Endothelial cell of umbilical vein (primary cell): ENCODE results near the gene CROCC2. TPM values are rescaled to one million over a fixed set of nuclear protein-coding genes. Genes with fewer than 3 reads are reported as not detected.

Experiments used
- BruUV-seq: library from RNA; stranded (reverse); fragments of 400-500 nt; replicated peaks from 2 replicates; lab custom pipeline; 2021; lab: Mats Ljungman, UMichigan
- CTCF ChIA-PET: fragments of 300-600, 350-600 bp; sonication (Branson Sonifier 250); formaldehyde crosslinking; loops from one replicate; lab custom pipeline; 2021; ENCODE audit warnings: antibody characterized with exemption, inconsistent platforms; lab: Charles Lee
- POLR2A ChIA-PET: fragments of 300-600, 350-600 bp; sonication (Branson Sonifier 250); formaldehyde crosslinking; loops from one replicate; lab custom pipeline; 2021; ENCODE audit warnings: antibody characterized with exemption, inconsistent platforms; lab: Charles Lee
- DNase-seq: peaks from one replicate; pipeline ENCODE4 v3.0.0-alpha.2; 2011; ENCODE audit warnings: low read depth, low spot score
- FAIRE-seq: peaks from 2 replicates; lab custom pipeline; 2011; peaks lifted over from hg19 to GRCh38; lab: Jason Lieb, UNC
- H2AFZ ChIP-seq: 2 replicates; pipeline ENCODE4 v1.6.0; 2012; ENCODE audit warnings: low read depth, low read length, control low read depth, inconsistent platforms
- H3K27ac ChIP-seq: 2 replicates; pipeline ENCODE4 v1.5.1; 2011; ENCODE audit warnings: low read depth, mild to moderate bottlenecking, control low read depth, low read length, moderate library complexity; ENCODE audit not compliant: insufficient read depth
- H3K27me3 ChIP-seq, 2 experiments: 2 replicates each; pipeline versions ENCODE4 v1.6.0 to v1.6.1; 2011; ENCODE audit warnings: low read length in 2 of 2, mixed read lengths in 1 of 2; ENCODE audit not compliant: control insufficient read depth in 2 of 2, insufficient read depth in 2 of 2
- H3K36me3 ChIP-seq, 2 experiments: 2 replicates in 1 of 2; 3 replicates in 1 of 2; pipeline ENCODE4 v1.5.1; 2011; ENCODE audit warnings: low read length in 2 of 2, mild to moderate bottlenecking in 1 of 2, moderate library complexity in 1 of 2; ENCODE audit not compliant: control insufficient read depth in 2 of 2, insufficient read depth in 2 of 2; ENCODE audit errors: extremely low read depth in 1 of 2
- H3K4me1 ChIP-seq: 3 replicates; pipeline ENCODE4 v1.5.1; 2011; ENCODE audit warnings: mild to moderate bottlenecking, low read length; ENCODE audit not compliant: control insufficient read depth, insufficient read depth; ENCODE audit errors: extremely low read depth
- H3K4me2 ChIP-seq: 2 replicates; pipeline ENCODE4 v1.6.1; 2011; ENCODE audit warnings: low read length, control low read depth, mixed read lengths; ENCODE audit not compliant: insufficient read depth
- H3K4me3 ChIP-seq, 3 experiments: fragments of 200-600 bp in 1 of 3; sonication (generic), shearing (Covaris generic) in 1 of 3; replicated peaks in 1 of 3; 2 replicates each; pipeline ENCODE4 v1.5.1; 2011 to 2016; ENCODE audit warnings: control low read depth in 3 of 3, low read length in 3 of 3, mild to moderate bottlenecking in 2 of 3, inconsistent platforms in 1 of 3, low read depth in 1 of 3, moderate library complexity in 1 of 3; ENCODE audit not compliant: insufficient read depth in 1 of 3
- H3K79me2 ChIP-seq: 2 replicates; pipeline ENCODE4 v1.6.0; 2012; ENCODE audit warnings: low read length, inconsistent platforms; ENCODE audit not compliant: control insufficient read depth, insufficient read depth
- H3K9ac ChIP-seq: replicated peaks from 2 replicates; pipeline ENCODE3; 2011; ENCODE audit warnings: low read length, control low read depth; ENCODE audit not compliant: insufficient read depth; ENCODE audit errors: extremely low read depth
- H3K9me1 ChIP-seq: replicated peaks from 3 replicates; pipeline ENCODE4 v1.6.0; 2011; ENCODE audit warnings: mild to moderate bottlenecking, low read length; ENCODE audit not compliant: control insufficient read depth, insufficient read depth; ENCODE audit errors: extremely low read depth
- H3K9me3 ChIP-seq: replicated peaks from 2 replicates; pipeline ENCODE4 v1.5.1; 2012; ENCODE audit warnings: low read length, inconsistent platforms; ENCODE audit not compliant: control insufficient read depth, insufficient read depth
- H4K20me1 ChIP-seq: replicated peaks from 2 replicates; pipeline ENCODE3; 2011; ENCODE audit warnings: mild to moderate bottlenecking, low read length; ENCODE audit not compliant: control insufficient read depth, insufficient read depth; ENCODE audit errors: extremely low read depth
- FOS ChIP-seq: IDR thresholded peaks from 2 replicates; pipeline ENCODE4 v1.6.1; 2011; ENCODE audit warnings: mild to moderate bottlenecking, low read length, moderate library complexity, borderline replicate concordance; ENCODE audit not compliant: insufficient read depth
- GATA2 ChIP-seq: IDR thresholded peaks from 2 replicates; pipeline ENCODE4 v1.7.0; 2011; ENCODE audit warnings: low read depth, mild to moderate bottlenecking, moderate library complexity, mixed read lengths, low read length; ENCODE audit not compliant: insufficient read length, insufficient read depth
- JUN ChIP-seq: IDR thresholded peaks from 2 replicates; pipeline ENCODE4 v1.6.1; 2011; ENCODE audit warnings: borderline replicate concordance, low read depth; ENCODE audit not compliant: insufficient read length, insufficient read depth
- POLR2A ChIP-seq: IDR thresholded peaks from 2 replicates; pipeline ENCODE4 v1.6.1; 2012; ENCODE audit warnings: low read depth, mild to moderate bottlenecking, control low read depth, low read length
- POLR2AphosphoS5 ChIP-seq: IDR thresholded peaks from 2 replicates; pipeline ENCODE4 v1.6.1; 2012; ENCODE audit warnings: low read depth, mild to moderate bottlenecking, control low read depth, low read length, moderate library complexity; ENCODE audit not compliant: insufficient read depth
- dilution Hi-C: fragments of 300-500 bp; cut with MboI; formaldehyde crosslinking; loops from one replicate; pipeline ENCODE4 v1.15.0; 2019; ENCODE audit warnings: low sequenced_read_pairs; ENCODE audit not compliant: extremely low pct_ligation_motif_present
- intact Hi-C: fragments of 100-400 bp; cut with micrococcal nuclease; formaldehyde crosslinking; loops from one replicate; pipeline ENCODE4 v1.10.0; 2022
- polyA plus RNA-seq, 4 experiments: library from polyadenylated mRNA; depleted of rRNA in 3 of 4; stranded (reverse) in 3 of 4; unstranded in 1 of 4; fragments of >200 nt; gene quantifications; 2 replicates each; pipeline versions ENCODE4 v1.2.1 to v1.2.3, GENCODE V29; 2011 to 2012; ENCODE audit warnings: missing spikeins in 1 of 4
- total RNA-seq: library from RNA; stranded (reverse); gene quantifications from 2 replicates; pipeline ENCODE4 v1.2.3, GENCODE V29; 2021
- TF ChIP-seq, protein P1 (sequence below): IDR thresholded peaks from 2 replicates; pipeline ENCODE4 v1.6.1; 2011; ENCODE audit not compliant: insufficient read depth, insufficient read length

The CROCC2 gene
- total and polyA plus RNA-seq, 2 donors (not counting 3 experiments of a cell fraction or from before 2014, with no cell fraction given) = not detected

DNA sequence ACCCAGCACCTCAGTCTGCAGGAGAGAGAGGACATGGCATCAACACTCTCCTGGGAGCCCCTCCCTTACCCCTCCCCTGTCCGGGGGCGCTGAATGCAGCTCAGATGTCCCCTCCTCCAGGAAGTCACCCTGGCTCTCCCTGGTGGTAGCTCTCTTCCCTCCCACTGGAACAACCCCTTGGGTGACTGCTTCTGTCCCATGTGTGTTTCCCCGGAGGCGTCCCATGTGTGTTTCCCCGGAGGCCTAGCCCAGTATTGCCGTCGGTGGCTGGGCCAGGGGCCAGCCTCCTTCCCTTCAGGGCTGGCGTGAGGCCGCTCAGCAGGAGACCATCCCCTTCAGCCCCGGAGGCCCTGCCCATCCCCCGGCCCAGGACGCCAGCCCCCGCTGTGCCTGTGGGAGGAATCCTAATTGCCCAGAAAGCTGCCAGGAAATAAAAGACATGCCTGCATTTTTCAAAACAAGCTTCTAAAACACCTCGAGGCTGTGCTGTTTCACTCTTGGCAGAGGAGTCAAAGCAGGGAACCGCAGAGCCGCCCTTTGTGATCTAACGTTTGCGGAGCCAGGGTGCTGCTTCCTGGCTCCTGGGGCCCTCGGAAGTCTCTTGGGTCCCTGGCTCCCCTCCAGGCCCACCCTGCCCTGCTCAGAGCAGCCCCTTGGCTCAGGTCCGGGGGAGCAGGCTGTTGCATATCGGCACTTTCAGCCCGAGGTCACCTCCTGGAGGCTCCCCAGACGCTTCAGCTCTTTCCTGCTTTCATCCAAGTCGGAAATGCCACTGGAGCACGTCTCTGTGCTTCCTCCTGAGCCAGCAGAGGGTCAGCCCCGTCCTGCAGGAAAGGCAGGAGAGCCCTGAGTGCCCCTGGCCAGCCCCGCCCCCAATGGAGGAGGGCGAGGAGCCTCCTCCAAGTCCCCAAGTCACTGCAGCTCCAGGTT, 103.7 kb downstream of the CROCC2 start:
- H3K79me2 ChIP-seq = peaks cover 10% of the 10 kb centered on the region
- dilution Hi-C loops = no loop called here
- intact Hi-C loops = loop anchor here (1.0 kb wide), 2 partner anchors 12 to 19 kb away; partner anchors contain the start of gene SNED1
- no TSS peak for BruUV-seq
- TF ChIP-seq JUN (no peak), POLR2A (peak; percentile 58), POLR2AphosphoS5 (peak; percentile 72), FOS (peak; percentile 52), GATA2 (peak; percentile 30)
- TF ChIP-seq, protein P1, sequence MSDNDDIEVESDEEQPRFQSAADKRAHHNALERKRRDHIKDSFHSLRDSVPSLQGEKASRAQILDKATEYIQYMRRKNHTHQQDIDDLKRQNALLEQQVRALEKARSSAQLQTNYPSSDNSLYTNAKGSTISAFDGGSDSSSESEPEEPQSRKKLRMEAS = no peak
- no peaks in the 10 kb centered on the region for H3K27me3 ChIP-seq
- no peaks in the 10 kb centered on the region for H4K20me1 ChIP-seq
- peak overlapping the region; percentile 21 for H3K9ac ChIP-seq
- H3K27ac ChIP-seq = peak overlapping the region; percentile 58
- ChIA-PET CTCF (interaction anchor here (0.9 to 3.5 kb wide), 18 partner anchors 9 to 159 kb away, joined by 3 to 30 read pairs (median 4); partner anchors contain the start of gene SNED1), POLR2A (interaction anchor here (1.2 to 1.6 kb wide), 2 partner anchors 12 to 18 kb away, joined by 3 to 8 read pairs; partner anchors contain the start of gene SNED1)
- H3K4me1 ChIP-seq = peaks cover 22% of the 10 kb centered on the region
- DNase-seq (peak; percentile 77), FAIRE-seq (peak; percentile 97)
- peak overlapping the region in 1 of 3 experiments; percentile 3 for H3K4me3 ChIP-seq
- no peaks in the 10 kb centered on the region for H3K9me3 ChIP-seq
- H2AFZ ChIP-seq = peak overlapping the region; percentile 14
- H3K36me3 ChIP-seq = no peaks in the 10 kb centered on the region
- peak overlapping the region; percentile 37 for H3K4me2 ChIP-seq
- H3K9me1 ChIP-seq = no peaks in the 10 kb centered on the region
